Measurements from ENCODE around the gene KCTD2.

DNA sequence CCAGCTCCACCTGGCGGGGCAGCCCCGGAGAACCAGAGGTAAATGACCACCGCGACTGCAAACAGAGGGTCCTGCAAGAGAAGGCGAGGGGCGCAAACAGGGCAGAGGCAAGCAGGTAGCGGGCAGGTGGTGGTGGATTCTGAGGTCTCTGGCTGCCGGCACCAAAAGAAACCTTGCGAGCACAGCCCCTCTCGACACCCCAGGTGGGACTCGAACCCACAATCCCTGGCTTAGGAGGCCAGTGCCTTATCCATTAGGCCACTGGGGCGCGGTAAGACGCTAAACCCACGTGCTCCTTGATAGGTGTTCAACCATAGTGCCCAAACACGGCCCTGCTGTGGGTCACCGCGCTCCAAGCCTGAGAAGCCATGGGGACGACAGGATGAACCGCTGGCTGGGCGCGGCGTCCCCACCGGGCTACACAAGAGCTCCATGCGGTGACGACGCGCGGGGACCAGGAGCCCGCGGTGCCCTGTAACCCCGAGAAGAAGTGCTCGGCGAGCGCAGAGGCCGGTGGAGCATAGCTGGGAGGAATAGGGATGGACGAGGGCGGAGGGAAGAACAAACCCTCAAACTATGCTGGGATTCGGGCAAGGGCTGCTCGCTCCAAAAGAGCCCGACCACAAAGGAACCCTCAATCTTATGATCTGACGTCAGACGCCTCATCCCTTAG lies 12.7 kb upstream of the KCTD2 start:
- no peak for TF ChIP-seq EZH2 (IDR thresholded peaks at IDR 0.05; ENCODE audit: borderline replicate concordance, low read depth, low read length, severe bottlenecking)
- TF ChIP-seq, protein P1, sequence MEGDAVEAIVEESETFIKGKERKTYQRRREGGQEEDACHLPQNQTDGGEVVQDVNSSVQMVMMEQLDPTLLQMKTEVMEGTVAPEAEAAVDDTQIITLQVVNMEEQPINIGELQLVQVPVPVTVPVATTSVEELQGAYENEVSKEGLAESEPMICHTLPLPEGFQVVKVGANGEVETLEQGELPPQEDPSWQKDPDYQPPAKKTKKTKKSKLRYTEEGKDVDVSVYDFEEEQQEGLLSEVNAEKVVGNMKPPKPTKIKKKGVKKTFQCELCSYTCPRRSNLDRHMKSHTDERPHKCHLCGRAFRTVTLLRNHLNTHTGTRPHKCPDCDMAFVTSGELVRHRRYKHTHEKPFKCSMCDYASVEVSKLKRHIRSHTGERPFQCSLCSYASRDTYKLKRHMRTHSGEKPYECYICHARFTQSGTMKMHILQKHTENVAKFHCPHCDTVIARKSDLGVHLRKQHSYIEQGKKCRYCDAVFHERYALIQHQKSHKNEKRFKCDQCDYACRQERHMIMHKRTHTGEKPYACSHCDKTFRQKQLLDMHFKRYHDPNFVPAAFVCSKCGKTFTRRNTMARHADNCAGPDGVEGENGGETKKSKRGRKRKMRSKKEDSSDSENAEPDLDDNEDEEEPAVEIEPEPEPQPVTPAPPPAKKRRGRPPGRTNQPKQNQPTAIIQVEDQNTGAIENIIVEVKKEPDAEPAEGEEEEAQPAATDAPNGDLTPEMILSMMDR (IDR thresholded peaks at IDR 0.05; ENCODE audit: borderline replicate concordance, extremely low read depth, low read length, poor library complexity, severe bottlenecking) = no peak
